ENCODE data around the gene CCDC167.
"Not testable (repeated sequence)": the region's sequence is repeated elsewhere in the genome, so short reads cannot be mapped to it uniquely, and the experiment has no call there.

CCDC167 gene

GRCh38 chr6:37452522-37452921 lies 47.2 kb downstream of the CCDC167 start:
- Histone ChIP-seq H3K23ac (ENCODE audit: low read length) (no peak overlapping the region), H3K9me3 (ENCODE audit: insufficient read depth, low read depth, low read length) (no peaks in the 10 kb centered on the region), H4K12ac (ENCODE audit: low read depth, low read length) (no peak overlapping the region), H3K14ac (ENCODE audit: low read length) (no peak overlapping the region), H3K4ac (ENCODE audit: low read depth, low read length) (no peak overlapping the region), H3K4me1 (ENCODE audit: control insufficient read depth in 1 of 2, insufficient read depth in 2 of 2, low read length in 2 of 2) (peaks cover 0 to 8% of the 10 kb centered on the region in 2 experiments), H3K18ac (ENCODE audit: low read length) (no peak overlapping the region), H4K8ac (ENCODE audit: low read depth, low read length) (no peak overlapping the region), H3K27ac (ENCODE audit: low read depth, low read length) (no peak overlapping the region), H3K4me2 (ENCODE audit: low read length) (no peak overlapping the region), H3K27me3 (ENCODE audit: insufficient read depth, low read length) (no peaks in the 10 kb centered on the region), H2BK12ac (ENCODE audit: low read length) (no peak overlapping the region), H4K91ac (ENCODE audit: low read depth, low read length) (no peak overlapping the region), H2AK5ac (ENCODE audit: low read length) (no peak overlapping the region), H2BK120ac (ENCODE audit: insufficient read depth, low read length, poor library complexity) (no peak overlapping the region), H2BK5ac (ENCODE audit: low read depth, low read length, poor library complexity) (no peak overlapping the region), H3K4me3 (ENCODE audit: low read depth, low read length) (no peak overlapping the region), H3K79me1 (ENCODE audit: low read length) (no peaks in the 10 kb centered on the region), H3K36me3 (ENCODE audit: control insufficient read depth in 1 of 2, insufficient read depth in 2 of 2, low read length in 2 of 2) (peaks cover 2 to 22% of the 10 kb centered on the region in 2 experiments), H3K9ac (ENCODE audit: low read length) (no peak overlapping the region), H3K79me2 (ENCODE audit: control insufficient read depth, insufficient read depth, low read length, poor library complexity) (no peaks in the 10 kb centered on the region), H2AFZ (ENCODE audit: insufficient read depth, low read length, poor library complexity) (no peak overlapping the region)
- no CpG with 5 or more reads among the region's 3 CpGs for WGBS (ENCODE audit: extremely low coverage, insufficient coverage, insufficient read length)
- no peak for DNase-seq

GRCh38 chr6:37451441-37452193 lies 48.1 kb downstream of the CCDC167 start:
- Histone ChIP-seq H3K4me1 (ENCODE audit: control insufficient read depth in 1 of 2, insufficient read depth in 2 of 2, low read length in 2 of 2) (peaks cover 0 to 8% of the 10 kb centered on the region in 2 experiments), H3K36me3 (ENCODE audit: control insufficient read depth in 1 of 2, insufficient read depth in 2 of 2, low read length in 2 of 2) (peaks cover 3 to 25% of the 10 kb centered on the region in 2 experiments), H3K79me1 (ENCODE audit: low read length) (no peaks in the 10 kb centered on the region), H2AFZ (ENCODE audit: insufficient read depth, low read length, poor library complexity) (no peak overlapping the region), H3K27ac (ENCODE audit: low read depth, low read length) (no peak overlapping the region), H2BK5ac (ENCODE audit: low read depth, low read length, poor library complexity) (no peak overlapping the region), H2AK5ac (ENCODE audit: low read length) (no peak overlapping the region), H4K8ac (ENCODE audit: low read depth, low read length) (no peak overlapping the region), H3K27me3 (ENCODE audit: insufficient read depth, low read length) (no peaks in the 10 kb centered on the region), H2BK12ac (ENCODE audit: low read length) (no peak overlapping the region), H3K18ac (ENCODE audit: low read length) (no peak overlapping the region), H4K12ac (ENCODE audit: low read depth, low read length) (no peak overlapping the region), H3K4ac (ENCODE audit: low read depth, low read length) (no peak overlapping the region), H3K79me2 (ENCODE audit: control insufficient read depth, insufficient read depth, low read length, poor library complexity) (no peaks in the 10 kb centered on the region), H3K9me3 (ENCODE audit: insufficient read depth, low read depth, low read length) (no peaks in the 10 kb centered on the region), H3K14ac (ENCODE audit: low read length) (no peak overlapping the region), H3K23ac (ENCODE audit: low read length) (no peak overlapping the region), H4K91ac (ENCODE audit: low read depth, low read length) (no peak overlapping the region), H3K4me3 (ENCODE audit: low read depth, low read length) (no peak overlapping the region), H3K9ac (ENCODE audit: low read length) (no peak overlapping the region), H2BK120ac (ENCODE audit: insufficient read depth, low read length, poor library complexity) (no peak overlapping the region), H3K4me2 (ENCODE audit: low read length) (no peak overlapping the region)
- no peak for DNase-seq
- no CpG with 5 or more reads among the region's 2 CpGs for WGBS (ENCODE audit: extremely low coverage, insufficient coverage, insufficient read length)

GRCh38 chr6:37449984-37450383 lies 49.7 kb downstream of the CCDC167 start:
- no peak overlapping the region for H2BK120ac ChIP-seq (ENCODE audit: insufficient read depth, low read length, poor library complexity)
- H2AK5ac ChIP-seq (ENCODE audit: low read length) = no peak overlapping the region
- no peak for DNase-seq

GRCh38 chr6:37443216-37443542 lies 56.5 kb downstream of the CCDC167 start:
- H3K4ac ChIP-seq (ENCODE audit: low read depth, low read length); H3K4me1 ChIP-seq (ENCODE audit: control insufficient read depth in 1 of 2, insufficient read depth in 2 of 2, low read length in 2 of 2); H3K27ac ChIP-seq (ENCODE audit: low read depth, low read length); H3K9ac ChIP-seq (ENCODE audit: low read length); H4K91ac ChIP-seq (ENCODE audit: low read depth, low read length); H4K12ac ChIP-seq (ENCODE audit: low read depth, low read length); DNase-seq; H4K8ac ChIP-seq (ENCODE audit: low read depth, low read length); H3K79me2 ChIP-seq (ENCODE audit: control insufficient read depth, insufficient read depth, low read length, poor library complexity); H2BK12ac ChIP-seq (ENCODE audit: low read length); H3K4me3 ChIP-seq (ENCODE audit: low read depth, low read length); H3K79me1 ChIP-seq (ENCODE audit: low read length); H3K4me2 ChIP-seq (ENCODE audit: low read length); H2BK5ac ChIP-seq (ENCODE audit: low read depth, low read length, poor library complexity); H3K14ac ChIP-seq (ENCODE audit: low read length); H2AK5ac ChIP-seq (ENCODE audit: low read length); H3K23ac ChIP-seq (ENCODE audit: low read length); H3K27me3 ChIP-seq (ENCODE audit: insufficient read depth, low read length); H3K18ac ChIP-seq (ENCODE audit: low read length); H3K9me3 ChIP-seq (ENCODE audit: insufficient read depth, low read depth, low read length); H2BK120ac ChIP-seq (ENCODE audit: insufficient read depth, low read length, poor library complexity); H2AFZ ChIP-seq (ENCODE audit: insufficient read depth, low read length, poor library complexity): not testable (repeated sequence)
- H3K36me3 ChIP-seq (ENCODE audit: control insufficient read depth in 1 of 2, insufficient read depth in 2 of 2, low read length in 2 of 2) = peaks cover 7 to 21% of the 10 kb centered on the region in 2 experiments
- WGBS (ENCODE audit: extremely low coverage, insufficient coverage, insufficient read length) = no CpG with 5 or more reads among the region's 5 CpGs

More at GRCh38 chr6:37449984-37450383, 49.7 kb downstream of the CCDC167 start:
- Histone ChIP-seq H3K4me1 (ENCODE audit: control insufficient read depth in 1 of 2, insufficient read depth in 2 of 2, low read length in 2 of 2) (peaks cover 0 to 8% of the 10 kb centered on the region in 2 experiments), H3K4ac (ENCODE audit: low read depth, low read length) (no peak overlapping the region), H3K4me2 (ENCODE audit: low read length) (no peak overlapping the region), H2AFZ (ENCODE audit: insufficient read depth, low read length, poor library complexity) (no peak overlapping the region), H3K27me3 (ENCODE audit: insufficient read depth, low read length) (no peaks in the 10 kb centered on the region), H3K36me3 (ENCODE audit: control insufficient read depth in 1 of 2, insufficient read depth in 2 of 2, low read length in 2 of 2) (peaks cover 6 to 30% of the 10 kb centered on the region in 2 experiments), H4K8ac (ENCODE audit: low read depth, low read length) (no peak overlapping the region), H3K23ac (ENCODE audit: low read length) (no peak overlapping the region), H3K79me2 (ENCODE audit: control insufficient read depth, insufficient read depth, low read length, poor library complexity) (no peaks in the 10 kb centered on the region), H2BK5ac (ENCODE audit: low read depth, low read length, poor library complexity) (no peak overlapping the region), H2BK12ac (ENCODE audit: low read length) (no peak overlapping the region), H3K18ac (ENCODE audit: low read length) (no peak overlapping the region), H3K9me3 (ENCODE audit: insufficient read depth, low read depth, low read length) (no peaks in the 10 kb centered on the region), H3K27ac (ENCODE audit: low read depth, low read length) (no peak overlapping the region), H4K91ac (ENCODE audit: low read depth, low read length) (no peak overlapping the region), H3K4me3 (ENCODE audit: low read depth, low read length) (no peak overlapping the region), H4K12ac (ENCODE audit: low read depth, low read length) (no peak overlapping the region), H3K79me1 (ENCODE audit: low read length) (no peaks in the 10 kb centered on the region), H3K9ac (ENCODE audit: low read length) (no peak overlapping the region), H3K14ac (ENCODE audit: low read length) (no peak overlapping the region)
- no CpG with 5 or more reads among the region's 4 CpGs for WGBS (ENCODE audit: extremely low coverage, insufficient coverage, insufficient read length)

All from trophoblast cell (in vitro differentiated cells and primary cell).